Measurements from ENCODE around the gene GPR135.

The GPR135 gene, protein sequence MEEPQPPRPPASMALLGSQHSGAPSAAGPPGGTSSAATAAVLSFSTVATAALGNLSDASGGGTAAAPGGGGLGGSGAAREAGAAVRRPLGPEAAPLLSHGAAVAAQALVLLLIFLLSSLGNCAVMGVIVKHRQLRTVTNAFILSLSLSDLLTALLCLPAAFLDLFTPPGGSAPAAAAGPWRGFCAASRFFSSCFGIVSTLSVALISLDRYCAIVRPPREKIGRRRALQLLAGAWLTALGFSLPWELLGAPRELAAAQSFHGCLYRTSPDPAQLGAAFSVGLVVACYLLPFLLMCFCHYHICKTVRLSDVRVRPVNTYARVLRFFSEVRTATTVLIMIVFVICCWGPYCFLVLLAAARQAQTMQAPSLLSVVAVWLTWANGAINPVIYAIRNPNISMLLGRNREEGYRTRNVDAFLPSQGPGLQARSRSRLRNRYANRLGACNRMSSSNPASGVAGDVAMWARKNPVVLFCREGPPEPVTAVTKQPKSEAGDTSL

GRCh38 chr14:59465316-59466135 lies at the start of gene GPR135:
GPR135 (minus strand) TSS chr14:59465380; CDS start chr14:59465226, 154 bp downstream.
- no peak for DNase-seq

- peak in 1 of 3 donors; percentile 13 for DNase-seq
Observed at GRCh38 chr14:59511916-59512575, 46.9 kb upstream of the GPR135 start.

- DNase-seq = no peak
Observed at GRCh38 chr14:59510966-59511365, 45.8 kb upstream of the GPR135 start.

GRCh38 chr14:59510001-59510400 lies 44.8 kb upstream of the GPR135 start:
- DNase-seq = no peak

DNA sequence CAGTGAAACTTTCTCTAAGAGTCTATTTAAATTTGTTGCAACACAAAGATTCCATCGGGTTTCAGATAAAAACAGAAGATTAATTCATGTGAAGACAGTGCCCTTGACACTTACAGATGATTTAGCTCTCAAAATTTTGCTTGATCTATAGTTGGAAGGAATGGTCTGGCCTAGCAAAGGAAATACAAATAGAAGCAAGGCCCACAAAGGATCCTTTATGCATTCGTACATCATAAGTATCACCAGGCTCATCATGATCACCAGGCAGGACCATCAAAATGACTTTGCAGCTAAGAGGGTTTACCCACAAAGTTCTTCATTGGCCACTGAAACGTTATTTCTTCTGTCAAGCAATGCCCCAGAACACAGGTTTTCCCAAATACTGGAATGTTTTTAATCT lies 43.9 kb upstream of the GPR135 start:
- no peak for DNase-seq

DNA sequence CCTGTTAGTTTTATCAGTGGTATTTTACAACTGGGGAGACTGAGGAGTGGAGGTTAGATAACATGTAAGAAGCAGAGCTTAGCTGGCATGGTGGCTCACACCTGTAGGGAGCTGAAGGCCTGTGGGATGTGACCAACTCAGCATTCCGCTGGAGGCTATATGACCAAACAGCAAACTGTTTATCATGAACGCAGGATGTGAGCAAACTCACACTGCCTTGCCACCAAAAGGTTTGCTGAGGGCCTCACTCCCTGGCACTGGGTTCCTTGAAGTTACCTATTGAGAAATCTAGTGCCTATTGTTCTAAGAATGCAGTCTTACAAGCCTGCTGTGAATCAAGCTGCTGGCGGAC lies 42.5 kb upstream of the GPR135 start:
- no peak for DNase-seq

GRCh38 chr14:59507063-59507751 lies 42.0 kb upstream of the GPR135 start:
- DNase-seq = peak; percentile 59 to 68 (median 66)

DNA sequence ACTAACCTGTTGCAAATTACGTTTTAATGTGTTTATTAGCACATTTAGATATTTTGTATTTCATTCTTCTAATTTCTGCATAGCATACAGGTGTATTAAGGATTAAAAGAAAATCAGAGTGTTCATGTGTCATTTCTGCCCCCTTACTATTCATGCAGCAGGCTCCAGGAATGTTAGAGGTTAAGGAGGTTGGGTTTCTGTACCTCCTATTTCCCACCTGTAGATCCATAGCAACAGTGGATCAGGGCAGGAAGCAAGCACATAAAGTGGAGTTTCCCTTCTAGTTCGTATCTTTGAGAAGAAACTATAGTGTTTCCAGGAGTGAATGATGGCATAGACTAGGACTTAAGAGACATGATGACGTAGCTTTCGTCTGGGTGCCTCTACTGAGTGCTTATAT lies 38.1 kb upstream of the GPR135 start:
- no peak for DNase-seq

DNA sequence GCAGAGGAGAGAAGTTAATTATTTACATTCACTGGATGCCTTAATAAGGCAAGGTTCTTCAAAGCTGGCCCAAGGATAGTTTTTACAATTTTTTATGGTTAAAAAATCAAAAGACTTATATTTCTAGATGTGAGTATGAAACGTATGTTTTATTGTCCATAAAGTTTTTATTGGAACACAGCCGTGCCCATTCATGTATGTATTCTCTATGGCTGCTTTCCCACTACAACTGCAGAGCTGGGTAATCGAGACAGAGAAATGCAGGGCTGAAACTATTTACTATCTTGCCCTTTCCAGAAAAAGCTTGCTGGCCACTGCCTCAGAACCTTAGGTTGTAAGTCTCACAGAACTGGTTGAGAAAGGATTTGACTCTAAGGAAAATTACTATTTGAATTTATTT lies 35.6 kb upstream of the GPR135 start:
- DNase-seq = no peak

DNA sequence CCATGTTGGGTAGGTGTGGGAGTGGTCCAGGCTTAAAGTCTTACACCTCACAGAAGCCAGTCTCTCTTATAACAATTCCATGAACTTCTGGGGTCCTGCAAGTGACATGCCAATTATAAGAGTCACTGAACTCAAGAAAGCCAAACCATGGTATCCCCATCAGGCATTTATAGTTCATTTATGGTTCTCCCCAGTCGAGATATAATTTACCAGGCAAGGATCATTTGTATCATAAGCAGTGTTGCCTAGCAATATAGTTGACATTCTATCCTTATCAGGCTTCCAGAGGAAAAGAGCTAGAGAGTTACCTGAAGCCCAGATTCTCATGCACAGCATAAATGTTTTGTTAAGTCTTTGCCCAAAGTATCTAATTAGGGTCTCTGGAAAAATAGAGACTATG lies 27.2 kb upstream of the GPR135 start:
- DNase-seq = no peak

GRCh38 chr14:59490756-59491155 lies 25.6 kb upstream of the GPR135 start:
- DNase-seq = no peak

DNA sequence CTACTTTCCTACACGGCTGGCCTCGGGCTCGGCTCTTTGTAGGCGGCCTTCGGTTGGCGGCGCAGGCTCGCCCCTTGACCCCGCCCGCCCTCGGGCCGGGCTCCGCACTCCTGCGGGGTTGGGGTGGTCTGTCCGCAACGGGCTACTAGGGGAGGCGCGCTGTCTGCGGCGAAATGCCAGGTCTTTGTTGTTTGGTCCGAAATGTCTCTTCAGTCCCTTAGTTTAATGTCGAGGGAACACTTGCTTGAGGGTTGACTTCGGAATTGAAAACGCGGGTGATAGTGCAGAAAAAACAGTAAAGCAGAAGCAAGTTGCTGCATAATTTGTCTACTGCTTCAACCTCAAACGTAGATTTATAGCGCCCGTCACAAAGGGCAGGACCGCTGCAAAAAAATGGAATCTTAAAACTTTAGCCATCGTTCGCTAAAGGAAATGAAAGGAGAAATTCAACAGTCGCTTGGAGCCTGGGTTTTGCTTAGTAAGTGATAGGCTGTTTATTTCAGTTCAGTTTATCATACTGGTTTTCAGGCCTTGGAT lies 19.5 kb upstream of the GPR135 start:
- DNase-seq = peak in 2 of 3 donors; percentile 36 to 38

GRCh38 chr14:59483819-59484638 lies 18.8 kb upstream of the GPR135 start, which contains the start of the genes JKAMP and L3HYPDH:
JKAMP (plus strand) TSS chr14:59484517; CDS start chr14:59484590, 73 bp downstream.
L3HYPDH (minus strand) TSS chr14:59484408; CDS start chr14:59484316, 92 bp downstream.
- DNase-seq = peak; percentile 98 to 99 (median 99)

GRCh38 chr14:59483363-59483762 lies 18.2 kb upstream of the GPR135 start:
- DNase-seq = no peak

- peak in 2 of 3 donors; percentile 21 to 43 for DNase-seq
Observed at GRCh38 chr14:59482541-59483331, 17.6 kb upstream of the GPR135 start.

GRCh38 chr14:59481871-59482540 lies 16.8 kb upstream of the GPR135 start:
- DNase-seq = peak; percentile 21 to 46 (median 25)

GRCh38 chr14:59481407-59481806 lies 16.2 kb upstream of the GPR135 start:
- DNase-seq = no peak

GRCh38 chr14:59480166-59480565 lies 15.0 kb upstream of the GPR135 start:
- DNase-seq = no peak

GRCh38 chr14:59478540-59478939 lies 13.4 kb upstream of the GPR135 start:
- DNase-seq = no peak

DNA sequence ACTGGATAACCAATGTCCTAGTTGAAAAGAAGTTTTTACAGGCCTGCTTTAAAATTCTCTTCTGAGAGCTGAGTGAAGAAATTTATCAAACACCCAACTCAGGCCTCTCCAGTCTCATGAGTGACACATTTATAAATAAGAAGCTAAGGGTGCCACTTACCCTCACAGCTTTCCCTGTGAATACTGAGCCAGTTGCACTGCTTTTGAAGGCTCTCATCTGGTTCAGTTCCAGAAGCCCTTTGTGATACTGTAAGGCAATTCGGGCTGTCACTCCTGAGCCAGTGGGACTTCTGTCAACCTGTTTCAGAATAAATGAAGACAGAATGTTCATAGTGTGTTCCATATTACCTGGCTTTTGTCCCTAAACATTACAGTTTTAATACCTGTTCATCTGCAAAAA lies 10.5 kb upstream of the GPR135 start:
- no peak for DNase-seq

Measured in suppressor macrophage treated with lipopolysaccharide for 1 hour (primary cell).